Activated CD8-positive, alpha-beta T cell treated with anti-CD3 and anti-CD28 coated beads for 36 hours (primary cell): ENCODE results near the gene CIROP. TPM values are rescaled to one million over a fixed set of nuclear protein-coding genes. Genes with fewer than 3 reads are reported as not detected.
A peak's percentile ranks its signal among the peaks of the same experiment; 100 is the strongest.
"Not testable (repeated sequence)": the region's sequence is repeated elsewhere in the genome, so short reads cannot be mapped to it uniquely, and the experiment has no call there.

ENCODE experiments used
- ATAC-seq: fragments of 200-7000 bp; cut with Tn5 transposase; one replicate; pipeline ENCODE4 v1.10.0; 2021; ENCODE audit warnings: mild to moderate bottlenecking, moderate library complexity
- CTCF ChIA-PET: fragments of 350-600 bp; sonication (Branson Sonifier 250); formaldehyde crosslinking; loops from one replicate; lab custom pipeline; 2021; ENCODE audit warnings: antibody characterized with exemption; lab: Charles Lee
- POLR2A ChIA-PET: fragments of 350-600 bp; sonication (Branson Sonifier 250); formaldehyde crosslinking; loops from one replicate; lab custom pipeline; 2021; ENCODE audit warnings: antibody characterized with exemption; lab: Charles Lee
- DNase-seq: peaks from one replicate; pipeline ENCODE4 v3.0.0-alpha.2; 2020
- H3K27ac Mint-ChIP-seq: one replicate; pipeline ENCODE4 v1.8.0; 2021; ENCODE audit warnings: mild to moderate bottlenecking, mixed read lengths
- H3K27me3 Mint-ChIP-seq: one replicate; pipeline ENCODE4 v1.8.0; 2021; ENCODE audit warnings: mixed read lengths
- H3K36me3 Mint-ChIP-seq: one replicate; pipeline ENCODE4 v1.8.0; 2021; ENCODE audit warnings: low read depth, mixed read lengths
- H3K4me1 Mint-ChIP-seq: one replicate; pipeline ENCODE4 v1.8.0; 2021; ENCODE audit warnings: low read depth, mixed read lengths
- H3K4me3 Mint-ChIP-seq: one replicate; pipeline ENCODE4 v1.8.0; 2021; ENCODE audit warnings: mild to moderate bottlenecking, moderate library complexity, mixed read lengths
- H3K9me3 Mint-ChIP-seq: one replicate; pipeline ENCODE4 v1.8.0; 2021; ENCODE audit warnings: mixed read lengths
- CTCF ChIP-seq: fragments of 200-600 bp; IDR thresholded peaks from one replicate; pipeline ENCODE4 v1.8.0; 2022; ENCODE audit warnings: antibody characterized with exemption, mild to moderate bottlenecking
- intact Hi-C: fragments of 100-400 bp; cut with micrococcal nuclease; formaldehyde crosslinking; loops from one replicate; pipeline ENCODE4 v1.10.0; 2022
- total RNA-seq, 2 experiments: library from RNA; stranded (reverse); gene quantifications; one replicate each; pipeline ENCODE4 v1.2.3, GENCODE V29; 2021

The CIROP gene
- total RNA-seq, 2 experiments from 2014 or later, result not detected

GRCh38 chr14:23113431-23114119 is 8.8 kb upstream of the CIROP start:
- no peak overlapping the region for H3K4me3 Mint-ChIP-seq
- intact Hi-C loops, result no loop called here
- no peak for ATAC-seq
- ChIA-PET CTCF (interaction anchor here (1.5 to 5.1 kb wide), 4 partner anchors 7 to 73 kb away, joined by 3 to 41 read pairs (median 7); no protein-coding TSS in a partner anchor), POLR2A (interaction anchor here (0.9 to 1.2 kb wide), 3 partner anchors 18 to 27 kb away, joined by 3 to 4 read pairs (median 3); partner anchors contain the start of genes ACIN1 and C14orf119)
- H3K4me1 Mint-ChIP-seq, result peaks cover 18% of the 10 kb centered on the region
- no peak for DNase-seq
- H3K36me3 Mint-ChIP-seq, result no peaks in the 10 kb centered on the region
- H3K9me3 Mint-ChIP-seq, result no peaks in the 10 kb centered on the region
- H3K27me3 Mint-ChIP-seq, result no peaks in the 10 kb centered on the region
- no peak overlapping the region for H3K27ac Mint-ChIP-seq
- TF ChIP-seq CTCF, result no peak

DNA sequence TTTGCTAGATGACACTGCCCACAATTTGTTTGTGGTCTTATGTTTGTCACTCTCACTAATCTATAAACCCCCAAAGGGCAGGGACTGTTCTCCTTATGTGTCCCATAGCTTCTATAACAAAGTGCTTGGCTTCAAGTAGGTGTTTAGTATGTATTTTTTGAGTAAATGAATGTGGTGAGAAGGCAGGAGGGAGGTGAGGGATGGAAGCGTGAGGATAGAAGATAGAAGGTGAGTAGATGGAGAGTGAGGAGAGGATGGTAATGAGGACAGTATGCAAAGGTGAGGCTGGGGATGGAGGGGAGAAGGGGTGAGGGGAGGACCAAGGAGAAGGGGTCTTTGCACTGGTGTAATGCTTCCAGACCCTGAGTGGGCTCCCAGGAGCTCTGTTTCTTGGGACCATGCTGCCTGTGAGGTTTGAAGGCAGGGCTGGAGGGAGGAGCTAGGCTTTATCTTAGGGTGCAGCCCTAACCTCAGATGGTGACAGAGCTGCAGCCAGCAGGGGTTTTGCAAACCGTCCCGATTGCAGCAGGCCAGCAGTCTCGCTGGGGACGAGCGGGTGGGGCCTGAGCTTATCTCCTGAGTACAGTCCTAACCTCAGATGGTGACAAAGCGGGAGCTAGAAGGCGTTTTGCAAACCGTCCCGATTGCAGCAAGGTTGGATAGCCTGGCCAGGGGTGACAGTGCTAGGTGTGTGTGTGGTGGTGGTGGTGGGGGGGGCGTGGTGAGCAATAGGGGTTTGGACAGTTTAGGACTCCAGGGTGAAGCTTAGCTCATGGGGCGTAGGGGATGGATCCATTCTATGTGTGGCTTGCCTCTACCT is 7.8 kb upstream of the CIROP start:
- Mint-ChIP-seq H3K9me3 (no peaks in the 10 kb centered on the region), H3K4me3 (no peak overlapping the region), H3K27me3 (no peaks in the 10 kb centered on the region), H3K4me1 (peaks cover 10% of the 10 kb centered on the region), H3K36me3 (no peaks in the 10 kb centered on the region), H3K27ac (no peak overlapping the region)
- CTCF ChIA-PET, result interaction anchor here (1.0 to 5.1 kb wide), 10 partner anchors 8 to 141 kb away, joined by 3 to 41 read pairs (median 6); no protein-coding TSS in a partner anchor
- POLR2A ChIA-PET, result interaction anchor here (0.9 to 1.6 kb wide), 4 partner anchors 13 to 54 kb away, joined by 3 to 4 read pairs (median 4); partner anchors contain the start of genes ACIN1 and C14orf119
- ATAC-seq, result no peak
- intact Hi-C loops, result no loop called here
- TF ChIP-seq CTCF, result no peak
- no peak for DNase-seq

- Mint-ChIP-seq H3K4me3 (no peak overlapping the region), H3K4me1 (peaks cover 5% of the 10 kb centered on the region), H3K36me3 (no peaks in the 10 kb centered on the region), H3K9me3 (no peaks in the 10 kb centered on the region), H3K27ac (no peak overlapping the region), H3K27me3 (no peaks in the 10 kb centered on the region)
- ChIA-PET CTCF (interaction anchor here (0.8 to 5.1 kb wide), 9 partner anchors 10 to 125 kb away, joined by 3 to 41 read pairs (median 17); no protein-coding TSS in a partner anchor), POLR2A (interaction anchor here (0.6 to 1.6 kb wide), 2 partner anchors 11 to 32 kb away, joined by 3 to 4 read pairs; no protein-coding TSS in a partner anchor)
- intact Hi-C loops, result no loop called here
- ATAC-seq (no peak), DNase-seq (no peak)
- TF ChIP-seq CTCF, result no peak
These were observed 6.0 kb upstream of the CIROP start for GRCh38 chr14:23110579-23111365.

GRCh38 chr14:23109769-23110168 is 5.0 kb upstream of the CIROP start:
- TF ChIP-seq CTCF, result peak; percentile 0
- intact Hi-C loops, result no loop called here
- Mint-ChIP-seq H3K4me1 (peaks cover under 1% of the 10 kb centered on the region), H3K9me3 (no peaks in the 10 kb centered on the region), H3K27ac (no peak overlapping the region), H3K4me3 (no peak overlapping the region), H3K36me3 (no peaks in the 10 kb centered on the region), H3K27me3 (no peaks in the 10 kb centered on the region)
- DNase-seq (no peak), ATAC-seq (no peak)
- ChIA-PET CTCF (interaction anchor here (1.1 to 5.1 kb wide), 9 partner anchors 10 to 270 kb away, joined by 4 to 41 read pairs (median 17); partner anchors contain the start of gene ACIN1), POLR2A (interaction anchor here (0.6 to 1.7 kb wide), 2 partner anchors 15 to 33 kb away, joined by 3 to 4 read pairs; partner anchors contain the start of genes ACIN1 and C14orf119)

DNA sequence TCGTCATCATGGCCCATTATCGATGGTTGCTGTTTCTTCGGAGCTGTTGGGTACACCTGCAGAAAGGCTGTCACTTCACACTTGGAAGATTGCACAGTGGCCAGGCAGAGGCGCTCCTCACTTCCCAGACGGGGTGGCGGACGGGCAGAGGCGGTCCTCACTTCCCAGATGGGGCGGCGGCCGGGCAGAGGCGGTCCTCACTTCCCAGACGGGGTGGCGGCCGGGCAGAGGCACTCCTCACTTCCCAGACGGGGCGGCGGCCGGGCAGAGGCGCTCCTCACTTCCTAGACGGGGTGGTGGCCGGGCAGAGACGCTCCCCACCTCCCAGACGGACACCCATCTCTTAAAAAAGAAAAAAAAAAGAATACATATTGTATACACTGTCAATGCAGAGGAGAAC is 3.4 kb upstream of the CIROP start:
- H3K27me3 Mint-ChIP-seq, H3K27ac Mint-ChIP-seq, intact Hi-C loops, ATAC-seq, H3K9me3 Mint-ChIP-seq, H3K4me1 Mint-ChIP-seq, H3K36me3 Mint-ChIP-seq, DNase-seq, H3K4me3 Mint-ChIP-seq: not testable (repeated sequence)
- ChIA-PET CTCF (interaction anchor here (0.6 to 4.9 kb wide), 8 partner anchors 9 to 125 kb away, joined by 3 to 35 read pairs (median 10); partner anchors contain the start of genes ACIN1 and C14orf119), POLR2A (interaction anchor here (0.7 to 1.7 kb wide), 2 partner anchors 13 to 42 kb away, joined by 4 read pairs; partner anchors contain the start of genes ACIN1 and C14orf119)

DNA sequence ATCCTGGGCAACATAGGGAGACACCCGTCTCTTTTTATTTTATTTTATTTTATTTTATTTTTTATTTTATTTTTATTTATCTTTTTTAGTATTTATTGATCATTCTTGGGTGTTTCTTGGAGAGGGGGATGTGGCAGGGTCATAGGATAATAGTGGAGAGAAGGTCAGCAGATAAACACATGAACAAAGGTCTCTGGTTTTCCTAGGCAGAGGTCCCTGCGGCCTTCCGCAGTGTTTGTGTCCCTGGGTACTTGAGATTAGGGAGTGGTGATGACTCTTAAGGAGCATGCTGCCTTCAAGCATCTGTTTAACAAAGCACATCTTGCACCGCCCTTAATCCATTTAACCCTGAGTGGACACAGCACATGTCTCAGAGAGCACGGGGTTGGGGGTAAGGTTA is 2.8 kb upstream of the CIROP start:
- H3K4me3 Mint-ChIP-seq, H3K27me3 Mint-ChIP-seq, POLR2A ChIA-PET, DNase-seq, ATAC-seq, H3K27ac Mint-ChIP-seq, H3K36me3 Mint-ChIP-seq, H3K4me1 Mint-ChIP-seq, H3K9me3 Mint-ChIP-seq, intact Hi-C loops: not testable (repeated sequence)
- CTCF ChIA-PET, result interaction anchor here (3.0 kb wide), 1 partner anchor 39 kb away, joined by 20 read pairs; no protein-coding TSS in a partner anchor
